Measurements from ENCODE around the gene NAB2. TPM values are rescaled to one million over a fixed set of nuclear protein-coding genes. Genes with fewer than 3 reads are reported as not detected.

NAB2 gene
- polyA plus RNA-seq, 1 of the 3 experiments (the other 2 are of a cell fraction) = 23.7 TPM

DNA sequence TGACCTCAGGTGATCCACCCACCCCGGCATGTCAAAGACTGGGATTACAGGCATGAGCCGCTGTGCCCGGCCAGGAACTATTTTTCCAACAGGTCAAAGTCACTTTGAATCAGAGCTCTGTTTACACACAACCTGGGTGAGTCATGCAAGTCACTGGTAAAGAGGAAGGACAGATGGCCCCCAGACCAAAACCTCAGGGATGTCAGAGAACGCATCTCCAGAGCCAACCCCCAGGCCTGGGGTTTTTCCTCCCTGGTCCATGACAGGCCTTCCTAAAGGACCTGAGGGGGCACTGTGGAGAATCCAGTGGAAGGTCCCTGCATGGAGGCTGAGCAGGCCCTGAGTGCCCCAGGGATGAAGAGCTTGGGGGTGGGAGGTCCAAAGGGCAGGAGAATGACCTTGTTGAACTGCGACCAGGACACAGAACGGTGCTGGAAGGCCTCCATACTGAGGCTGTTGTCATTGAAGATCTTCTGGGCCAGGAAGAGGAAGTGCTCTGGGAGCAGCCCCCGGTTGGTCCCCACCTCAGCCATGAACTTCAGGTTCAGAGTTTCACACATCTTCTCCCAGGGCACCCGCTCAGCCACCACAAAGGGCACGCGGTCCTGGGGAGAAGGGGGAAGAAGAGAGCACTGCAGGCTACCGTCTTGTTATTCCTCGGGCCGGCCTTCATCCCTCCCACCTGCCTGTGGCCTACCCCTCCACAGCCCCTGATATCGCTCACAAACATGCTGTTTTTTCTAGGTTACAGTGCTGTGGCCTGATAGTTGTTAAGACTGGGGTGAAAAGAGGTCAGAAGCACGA lies 13.2 kb downstream of the NAB2 start:
- H3K9me3 ChIP-seq = no peaks in the 10 kb centered on the region
- WGBS (ENCODE audit: low lambda C conversion rate) = 79% methylated on average over 11 of the region's 15 CpGs
- no peaks in the 10 kb centered on the region for H3K9me2 ChIP-seq
- no peak overlapping the region for H2AFZ ChIP-seq (ENCODE audit: low read depth)
- no peak overlapping the region for H3K27ac ChIP-seq (ENCODE audit: low read depth in 2 of 2, low read length in 1 of 2)
- H3F3A ChIP-seq (replicated peaks; ENCODE audit: insufficient read depth) = no peaks in the 10 kb centered on the region
- ChIA-PET POLR2A (interaction anchor here (0.6 kb wide), 1 partner anchor 28 kb away, joined by 5 read pairs; no protein-coding TSS in a partner anchor), CTCF (interaction anchor here (0.5 to 23.2 kb wide), 8 partner anchors 10 to 140 kb away, joined by 3 to 339 read pairs (median 4); partner anchors contain the start of gene NEMP1)
- no peak overlapping the region for H3K4me3 ChIP-seq (ENCODE audit: low read depth in 2 of 2, low read length in 1 of 2)
- TF ChIP-seq MEF2A (IDR thresholded peaks at IDR 0.05; ENCODE audit: borderline replicate concordance, low read depth) = no peak
- no peak for TF ChIP-seq JUND (IDR thresholded peaks at IDR 0.05)
- no peak for TF ChIP-seq IRF3 (IDR thresholded peaks at IDR 0.05; ENCODE audit: low read depth, low read length)
- TF ChIP-seq EP300 (IDR thresholded peaks at IDR 0.05; ENCODE audit: borderline replicate concordance in 1 of 2, low read depth in 1 of 2, low read length in 1 of 2) = no peak
- TF ChIP-seq, protein P1, sequence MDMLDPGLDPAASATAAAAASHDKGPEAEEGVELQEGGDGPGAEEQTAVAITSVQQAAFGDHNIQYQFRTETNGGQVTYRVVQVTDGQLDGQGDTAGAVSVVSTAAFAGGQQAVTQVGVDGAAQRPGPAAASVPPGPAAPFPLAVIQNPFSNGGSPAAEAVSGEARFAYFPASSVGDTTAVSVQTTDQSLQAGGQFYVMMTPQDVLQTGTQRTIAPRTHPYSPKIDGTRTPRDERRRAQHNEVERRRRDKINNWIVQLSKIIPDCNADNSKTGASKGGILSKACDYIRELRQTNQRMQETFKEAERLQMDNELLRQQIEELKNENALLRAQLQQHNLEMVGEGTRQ (IDR thresholded peaks at IDR 0.05; ENCODE audit: borderline replicate concordance, low read depth, low read length) = no peak
- no peak for TF ChIP-seq SIN3A (IDR thresholded peaks at IDR 0.05; ENCODE audit: borderline replicate concordance, low read depth, low read length)
- TF ChIP-seq TCF12 (IDR thresholded peaks at IDR 0.05) = no peak; the same call in 1 of the 2 replicates
- TF ChIP-seq NFIC (IDR thresholded peaks at IDR 0.05; ENCODE audit: borderline replicate concordance) = no peak
- TF ChIP-seq, protein P2, sequence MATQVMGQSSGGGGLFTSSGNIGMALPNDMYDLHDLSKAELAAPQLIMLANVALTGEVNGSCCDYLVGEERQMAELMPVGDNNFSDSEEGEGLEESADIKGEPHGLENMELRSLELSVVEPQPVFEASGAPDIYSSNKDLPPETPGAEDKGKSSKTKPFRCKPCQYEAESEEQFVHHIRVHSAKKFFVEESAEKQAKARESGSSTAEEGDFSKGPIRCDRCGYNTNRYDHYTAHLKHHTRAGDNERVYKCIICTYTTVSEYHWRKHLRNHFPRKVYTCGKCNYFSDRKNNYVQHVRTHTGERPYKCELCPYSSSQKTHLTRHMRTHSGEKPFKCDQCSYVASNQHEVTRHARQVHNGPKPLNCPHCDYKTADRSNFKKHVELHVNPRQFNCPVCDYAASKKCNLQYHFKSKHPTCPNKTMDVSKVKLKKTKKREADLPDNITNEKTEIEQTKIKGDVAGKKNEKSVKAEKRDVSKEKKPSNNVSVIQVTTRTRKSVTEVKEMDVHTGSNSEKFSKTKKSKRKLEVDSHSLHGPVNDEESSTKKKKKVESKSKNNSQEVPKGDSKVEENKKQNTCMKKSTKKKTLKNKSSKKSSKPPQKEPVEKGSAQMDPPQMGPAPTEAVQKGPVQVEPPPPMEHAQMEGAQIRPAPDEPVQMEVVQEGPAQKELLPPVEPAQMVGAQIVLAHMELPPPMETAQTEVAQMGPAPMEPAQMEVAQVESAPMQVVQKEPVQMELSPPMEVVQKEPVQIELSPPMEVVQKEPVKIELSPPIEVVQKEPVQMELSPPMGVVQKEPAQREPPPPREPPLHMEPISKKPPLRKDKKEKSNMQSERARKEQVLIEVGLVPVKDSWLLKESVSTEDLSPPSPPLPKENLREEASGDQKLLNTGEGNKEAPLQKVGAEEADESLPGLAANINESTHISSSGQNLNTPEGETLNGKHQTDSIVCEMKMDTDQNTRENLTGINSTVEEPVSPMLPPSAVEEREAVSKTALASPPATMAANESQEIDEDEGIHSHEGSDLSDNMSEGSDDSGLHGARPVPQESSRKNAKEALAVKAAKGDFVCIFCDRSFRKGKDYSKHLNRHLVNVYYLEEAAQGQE (IDR thresholded peaks at IDR 0.05; ENCODE audit: low read depth, low read length) = no peak
- no peak for TF ChIP-seq RFX5 (IDR thresholded peaks at IDR 0.05; ENCODE audit: low read length)
- TF ChIP-seq SMC3 (IDR thresholded peaks at IDR 0.05; ENCODE audit: low read depth, low read length) = no peak
- no peak for TF ChIP-seq FOSL2 (IDR thresholded peaks at IDR 0.05; ENCODE audit: borderline replicate concordance, low read depth)
- TF ChIP-seq, protein P3, sequence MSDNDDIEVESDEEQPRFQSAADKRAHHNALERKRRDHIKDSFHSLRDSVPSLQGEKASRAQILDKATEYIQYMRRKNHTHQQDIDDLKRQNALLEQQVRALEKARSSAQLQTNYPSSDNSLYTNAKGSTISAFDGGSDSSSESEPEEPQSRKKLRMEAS (IDR thresholded peaks at IDR 0.05; ENCODE audit: low read depth) = no peak
- H3K79me2 ChIP-seq (ENCODE audit: insufficient read depth) = no peaks in the 10 kb centered on the region
- H3K36me3 ChIP-seq (replicated peaks in 1 of 2; ENCODE audit: control insufficient read depth in 1 of 2, insufficient read depth in 2 of 2, low read length in 1 of 2) = no peaks in the 10 kb centered on the region
- H4K20me1 ChIP-seq (ENCODE audit: insufficient read depth) = no peaks in the 10 kb centered on the region
- H3K9ac ChIP-seq = no peak overlapping the region
- H3K27me3 ChIP-seq (ENCODE audit: insufficient read depth) = no peaks in the 10 kb centered on the region
- H3K4me1 ChIP-seq (ENCODE audit: control insufficient read depth in 1 of 2, insufficient read depth in 2 of 2, low read depth in 1 of 2, low read length in 1 of 2) = peaks cover 0 to 2% of the 10 kb centered on the region in 2 experiments; a peak in 1 of 4 replicates
- peak; percentile 40 for DNase-seq
- H3K4me2 ChIP-seq = no peak overlapping the region
